AG09319 (cell line): Measurements from ENCODE around the gene CUX1.
"Not testable (repeated sequence)": the region's sequence is repeated elsewhere in the genome, so short reads cannot be mapped to it uniquely, and the experiment has no call there.

Experiments
- DNase-seq: peaks from one replicate; pipeline ENCODE4 v3.0.0-alpha.2; 2010; ENCODE audit warnings: low read depth; ENCODE audit errors: extremely low read depth
- TF ChIP-seq, protein P1 (sequence below): IDR thresholded peaks from 2 replicates; pipeline ENCODE4 v1.5.1; 2011; ENCODE audit warnings: low read depth, mild to moderate bottlenecking, inconsistent platforms, low read length, moderate library complexity

CUX1 gene

GRCh38 chr7:101843293-101844271 is 26.2 kb downstream of the CUX1 start:
- DNase-seq, result no peak
- TF ChIP-seq, protein P1, sequence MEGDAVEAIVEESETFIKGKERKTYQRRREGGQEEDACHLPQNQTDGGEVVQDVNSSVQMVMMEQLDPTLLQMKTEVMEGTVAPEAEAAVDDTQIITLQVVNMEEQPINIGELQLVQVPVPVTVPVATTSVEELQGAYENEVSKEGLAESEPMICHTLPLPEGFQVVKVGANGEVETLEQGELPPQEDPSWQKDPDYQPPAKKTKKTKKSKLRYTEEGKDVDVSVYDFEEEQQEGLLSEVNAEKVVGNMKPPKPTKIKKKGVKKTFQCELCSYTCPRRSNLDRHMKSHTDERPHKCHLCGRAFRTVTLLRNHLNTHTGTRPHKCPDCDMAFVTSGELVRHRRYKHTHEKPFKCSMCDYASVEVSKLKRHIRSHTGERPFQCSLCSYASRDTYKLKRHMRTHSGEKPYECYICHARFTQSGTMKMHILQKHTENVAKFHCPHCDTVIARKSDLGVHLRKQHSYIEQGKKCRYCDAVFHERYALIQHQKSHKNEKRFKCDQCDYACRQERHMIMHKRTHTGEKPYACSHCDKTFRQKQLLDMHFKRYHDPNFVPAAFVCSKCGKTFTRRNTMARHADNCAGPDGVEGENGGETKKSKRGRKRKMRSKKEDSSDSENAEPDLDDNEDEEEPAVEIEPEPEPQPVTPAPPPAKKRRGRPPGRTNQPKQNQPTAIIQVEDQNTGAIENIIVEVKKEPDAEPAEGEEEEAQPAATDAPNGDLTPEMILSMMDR, result no peak

GRCh38 chr7:101845974-101846373 is 28.5 kb downstream of the CUX1 start:
- no peak for DNase-seq
- TF ChIP-seq, protein P1, result no peak

GRCh38 chr7:101846800-101847538 is 29.5 kb downstream of the CUX1 start:
- TF ChIP-seq, protein P1, result no peak
- no peak for DNase-seq

DNA sequence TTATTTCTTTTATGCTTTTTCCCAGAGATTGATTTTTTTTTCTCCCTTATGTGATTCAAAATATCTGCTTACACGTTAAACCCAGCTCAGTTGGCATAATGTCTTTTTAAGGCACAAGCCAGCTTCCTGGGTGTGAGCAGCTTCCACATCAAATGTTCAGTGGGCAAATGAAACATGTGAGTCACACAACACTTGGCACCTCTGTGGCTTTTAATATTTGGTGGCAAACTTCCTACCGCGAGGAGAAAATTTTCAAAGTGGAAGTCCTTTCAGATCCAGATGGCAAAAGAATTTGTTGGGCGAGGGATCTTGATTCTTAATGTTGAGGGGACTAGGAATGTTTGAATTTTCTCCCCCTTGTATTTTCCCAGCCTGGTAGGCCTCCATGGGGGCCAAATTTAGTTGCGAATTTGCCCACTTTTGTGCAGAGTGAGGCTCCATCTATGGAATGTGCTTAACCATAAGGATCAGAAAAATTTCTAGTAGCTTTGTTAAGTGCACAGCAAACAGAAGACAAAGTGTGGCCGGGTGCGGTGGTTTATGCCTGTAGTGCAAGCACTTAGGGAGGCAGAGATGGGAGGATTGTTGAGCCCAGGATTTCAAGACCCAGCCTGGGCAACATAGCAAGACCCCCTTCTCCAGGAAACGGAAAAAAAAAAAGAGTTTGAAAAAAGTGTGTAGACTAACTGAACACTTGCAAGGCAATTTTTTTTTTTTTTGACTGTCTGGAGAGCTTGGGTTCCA is 31.0 kb downstream of the CUX1 start:
- TF ChIP-seq, protein P1, result no peak
- DNase-seq, result no peak

- DNase-seq, result not testable (repeated sequence)
Measured at GRCh38 chr7:101849314-101849713, 31.9 kb downstream of the CUX1 start.

GRCh38 chr7:101852364-101852763 is 34.9 kb downstream of the CUX1 start:
- not testable (repeated sequence) for DNase-seq

DNA sequence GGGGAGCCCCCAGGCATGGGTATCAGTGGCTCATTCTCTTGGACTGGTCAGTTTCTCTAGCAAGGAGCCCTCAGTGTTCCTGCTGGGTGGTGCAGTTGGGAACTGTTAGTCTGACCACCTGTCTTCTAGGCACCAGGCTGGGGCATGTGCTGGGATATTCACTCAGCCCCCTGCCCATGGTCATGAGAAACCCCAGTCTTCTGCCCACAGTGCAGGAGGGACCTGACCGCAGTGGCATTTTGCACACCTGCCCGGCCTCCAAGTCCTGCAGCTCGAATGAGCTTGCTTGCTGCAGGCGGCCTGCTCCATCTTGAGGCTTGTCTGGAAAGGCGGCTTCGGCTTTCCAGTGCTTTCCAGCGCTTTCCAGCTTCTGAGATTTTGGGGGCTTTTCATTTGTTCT is 36.3 kb downstream of the CUX1 start:
- TF ChIP-seq, protein P1, result no peak
- no peak for DNase-seq
